Measurements from ENCODE around the gene KLRG1.

The KLRG1 gene

DNA sequence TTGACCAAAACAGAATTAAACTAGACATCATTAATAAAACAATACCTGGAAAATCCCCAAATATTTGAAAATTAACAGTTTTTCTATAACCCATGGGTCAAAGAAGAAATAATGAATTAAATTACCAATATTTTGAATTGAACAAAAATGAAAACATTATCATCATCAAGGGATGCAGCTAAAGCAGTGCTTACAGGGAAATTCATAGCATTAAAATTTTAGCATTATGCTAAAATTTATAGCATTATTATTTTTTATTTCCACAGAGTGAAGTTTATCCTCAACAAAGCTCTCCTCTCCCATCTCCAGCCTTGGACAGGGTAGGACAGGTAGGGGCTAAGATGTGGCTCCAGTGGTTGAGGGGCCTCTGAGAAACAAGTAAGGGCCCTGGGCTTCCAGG is 20.6 kb upstream of the KLRG1 start:
- Histone ChIP-seq H3K4me3 (replicated peaks; ENCODE audit: insufficient read depth, low read length) (no peak overlapping the region), H3K27ac (replicated peaks) (no peak overlapping the region), H3K27me3 (ENCODE audit: insufficient read depth, poor library complexity, severe bottlenecking) (no peaks in the 10 kb centered on the region)
- no peak for TF ChIP-seq POLR2AphosphoS5 (IDR thresholded peaks at IDR 0.05; ENCODE audit: low read depth)
- TF ChIP-seq, protein P1, sequence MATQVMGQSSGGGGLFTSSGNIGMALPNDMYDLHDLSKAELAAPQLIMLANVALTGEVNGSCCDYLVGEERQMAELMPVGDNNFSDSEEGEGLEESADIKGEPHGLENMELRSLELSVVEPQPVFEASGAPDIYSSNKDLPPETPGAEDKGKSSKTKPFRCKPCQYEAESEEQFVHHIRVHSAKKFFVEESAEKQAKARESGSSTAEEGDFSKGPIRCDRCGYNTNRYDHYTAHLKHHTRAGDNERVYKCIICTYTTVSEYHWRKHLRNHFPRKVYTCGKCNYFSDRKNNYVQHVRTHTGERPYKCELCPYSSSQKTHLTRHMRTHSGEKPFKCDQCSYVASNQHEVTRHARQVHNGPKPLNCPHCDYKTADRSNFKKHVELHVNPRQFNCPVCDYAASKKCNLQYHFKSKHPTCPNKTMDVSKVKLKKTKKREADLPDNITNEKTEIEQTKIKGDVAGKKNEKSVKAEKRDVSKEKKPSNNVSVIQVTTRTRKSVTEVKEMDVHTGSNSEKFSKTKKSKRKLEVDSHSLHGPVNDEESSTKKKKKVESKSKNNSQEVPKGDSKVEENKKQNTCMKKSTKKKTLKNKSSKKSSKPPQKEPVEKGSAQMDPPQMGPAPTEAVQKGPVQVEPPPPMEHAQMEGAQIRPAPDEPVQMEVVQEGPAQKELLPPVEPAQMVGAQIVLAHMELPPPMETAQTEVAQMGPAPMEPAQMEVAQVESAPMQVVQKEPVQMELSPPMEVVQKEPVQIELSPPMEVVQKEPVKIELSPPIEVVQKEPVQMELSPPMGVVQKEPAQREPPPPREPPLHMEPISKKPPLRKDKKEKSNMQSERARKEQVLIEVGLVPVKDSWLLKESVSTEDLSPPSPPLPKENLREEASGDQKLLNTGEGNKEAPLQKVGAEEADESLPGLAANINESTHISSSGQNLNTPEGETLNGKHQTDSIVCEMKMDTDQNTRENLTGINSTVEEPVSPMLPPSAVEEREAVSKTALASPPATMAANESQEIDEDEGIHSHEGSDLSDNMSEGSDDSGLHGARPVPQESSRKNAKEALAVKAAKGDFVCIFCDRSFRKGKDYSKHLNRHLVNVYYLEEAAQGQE (IDR thresholded peaks at IDR 0.05; ENCODE audit: insufficient replicate concordance, low read depth): no peak
- TF ChIP-seq SPI1 (IDR thresholded peaks at IDR 0.05; ENCODE audit: borderline replicate concordance, low read depth): no peak
- no peak for TF ChIP-seq GABPA (IDR thresholded peaks at IDR 0.05; ENCODE audit: low read depth)
- TF ChIP-seq, protein P2, sequence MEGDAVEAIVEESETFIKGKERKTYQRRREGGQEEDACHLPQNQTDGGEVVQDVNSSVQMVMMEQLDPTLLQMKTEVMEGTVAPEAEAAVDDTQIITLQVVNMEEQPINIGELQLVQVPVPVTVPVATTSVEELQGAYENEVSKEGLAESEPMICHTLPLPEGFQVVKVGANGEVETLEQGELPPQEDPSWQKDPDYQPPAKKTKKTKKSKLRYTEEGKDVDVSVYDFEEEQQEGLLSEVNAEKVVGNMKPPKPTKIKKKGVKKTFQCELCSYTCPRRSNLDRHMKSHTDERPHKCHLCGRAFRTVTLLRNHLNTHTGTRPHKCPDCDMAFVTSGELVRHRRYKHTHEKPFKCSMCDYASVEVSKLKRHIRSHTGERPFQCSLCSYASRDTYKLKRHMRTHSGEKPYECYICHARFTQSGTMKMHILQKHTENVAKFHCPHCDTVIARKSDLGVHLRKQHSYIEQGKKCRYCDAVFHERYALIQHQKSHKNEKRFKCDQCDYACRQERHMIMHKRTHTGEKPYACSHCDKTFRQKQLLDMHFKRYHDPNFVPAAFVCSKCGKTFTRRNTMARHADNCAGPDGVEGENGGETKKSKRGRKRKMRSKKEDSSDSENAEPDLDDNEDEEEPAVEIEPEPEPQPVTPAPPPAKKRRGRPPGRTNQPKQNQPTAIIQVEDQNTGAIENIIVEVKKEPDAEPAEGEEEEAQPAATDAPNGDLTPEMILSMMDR (IDR thresholded peaks at IDR 0.05; ENCODE audit: insufficient read depth, low read length): no peak
- DNase-seq (ENCODE audit: low read depth in 1 of 2, low spot score in 1 of 2): no peak

DNA sequence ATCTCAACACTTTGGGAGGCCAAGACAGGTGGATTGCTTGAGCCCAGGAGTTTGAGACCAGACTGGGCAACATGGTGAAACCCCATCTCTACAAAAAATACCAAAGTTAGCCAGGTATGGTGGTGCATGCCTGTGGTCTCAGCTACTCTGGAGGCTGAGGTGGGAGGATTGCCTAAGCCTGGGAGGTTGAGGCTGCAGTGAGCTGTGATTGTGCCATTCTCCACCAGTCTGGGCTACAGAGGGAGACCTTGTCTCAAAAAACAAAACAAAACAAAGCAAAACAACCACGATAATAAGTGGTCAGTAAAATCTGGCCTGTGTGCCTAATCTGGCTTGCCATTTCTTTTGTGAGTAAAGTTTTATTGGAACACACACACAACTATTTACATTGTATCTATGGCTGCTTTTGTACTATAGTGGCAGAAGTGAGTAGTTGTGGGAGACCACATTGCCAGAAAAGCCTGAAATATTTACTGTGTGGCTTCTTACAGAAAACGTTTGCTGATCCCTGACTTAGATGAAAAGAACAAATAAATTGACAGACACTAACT is 19.4 kb upstream of the KLRG1 start:
- Histone ChIP-seq H3K4me3 (replicated peaks; ENCODE audit: insufficient read depth, low read length) (no peak overlapping the region), H3K27me3 (ENCODE audit: insufficient read depth, poor library complexity, severe bottlenecking) (no peaks in the 10 kb centered on the region), H3K27ac (replicated peaks) (no peak overlapping the region)
- no peak for DNase-seq (ENCODE audit: low read depth in 1 of 2, low spot score in 1 of 2)
- no peak for TF ChIP-seq POLR2AphosphoS5 (IDR thresholded peaks at IDR 0.05; ENCODE audit: low read depth)
- TF ChIP-seq GABPA (IDR thresholded peaks at IDR 0.05; ENCODE audit: low read depth): no peak
- TF ChIP-seq, protein P1 (IDR thresholded peaks at IDR 0.05; ENCODE audit: insufficient replicate concordance, low read depth): no peak
- no peak for TF ChIP-seq SPI1 (IDR thresholded peaks at IDR 0.05; ENCODE audit: borderline replicate concordance, low read depth)
- TF ChIP-seq, protein P2 (IDR thresholded peaks at IDR 0.05; ENCODE audit: insufficient read depth, low read length): no peak

DNA sequence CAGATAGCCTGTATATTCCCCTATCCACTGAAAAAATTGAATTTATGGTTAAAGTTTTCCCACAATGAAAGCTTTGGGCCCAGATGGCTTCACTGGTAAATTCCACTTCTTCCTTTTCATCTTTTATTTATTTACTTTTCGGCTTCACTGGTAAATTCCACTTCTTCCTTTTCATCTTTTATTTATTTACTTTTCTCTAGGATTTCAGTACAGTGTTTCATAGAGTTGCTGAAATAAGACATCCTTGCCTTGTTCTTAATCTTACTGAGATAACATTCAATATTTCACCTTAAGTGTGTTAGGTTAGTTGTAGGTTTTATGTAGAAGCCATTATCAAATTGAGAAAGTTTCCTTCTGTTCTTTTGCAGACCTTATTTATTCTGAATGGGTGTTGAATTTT is 18.9 kb upstream of the KLRG1 start:
- Histone ChIP-seq H3K4me3 (replicated peaks; ENCODE audit: insufficient read depth, low read length) (no peak overlapping the region), H3K27ac (replicated peaks) (no peak overlapping the region), H3K27me3 (ENCODE audit: insufficient read depth, poor library complexity, severe bottlenecking) (no peaks in the 10 kb centered on the region)
- no peak for TF ChIP-seq GABPA (IDR thresholded peaks at IDR 0.05; ENCODE audit: low read depth)
- no peak for TF ChIP-seq POLR2AphosphoS5 (IDR thresholded peaks at IDR 0.05; ENCODE audit: low read depth)
- TF ChIP-seq, protein P1 (IDR thresholded peaks at IDR 0.05; ENCODE audit: insufficient replicate concordance, low read depth): no peak
- TF ChIP-seq, protein P2 (IDR thresholded peaks at IDR 0.05; ENCODE audit: insufficient read depth, low read length): no peak
- no peak for TF ChIP-seq SPI1 (IDR thresholded peaks at IDR 0.05; ENCODE audit: borderline replicate concordance, low read depth)
- no peak for DNase-seq (ENCODE audit: low read depth in 1 of 2, low spot score in 1 of 2)
